Muscle layer of colon (tissue), 2 donors: Measurements from ENCODE around the gene TMED5.
A peak's percentile ranks its signal among the peaks of the same experiment; 100 is the strongest.
"Not testable (repeated sequence)": the region's sequence is repeated elsewhere in the genome, so short reads cannot be mapped to it uniquely, and the experiment has no call there.

Source experiments
- H3K27ac ChIP-seq: one replicate; pipeline ENCODE4 v1.7.0; 2013; ENCODE audit warnings: low read depth, mild to moderate bottlenecking, low read length, moderate library complexity
- H3K27me3 ChIP-seq, 2 donors: one replicate each; pipeline ENCODE4 v1.7.0; 2013; ENCODE audit warnings: low read length in 2 of 2, mild to moderate bottlenecking in 2 of 2; ENCODE audit not compliant: insufficient read depth in 2 of 2, control insufficient read depth in 1 of 2
- H3K36me3 ChIP-seq: one replicate; pipeline ENCODE4 v1.7.0; 2013; ENCODE audit warnings: mild to moderate bottlenecking, low read length; ENCODE audit not compliant: insufficient read depth
- H3K4me1 ChIP-seq: one replicate; pipeline ENCODE4 v1.7.0; 2013; ENCODE audit warnings: mild to moderate bottlenecking, low read length; ENCODE audit not compliant: insufficient read depth
- H3K4me3 ChIP-seq, 2 donors: one replicate each; pipeline ENCODE4 v1.7.0; 2013; ENCODE audit warnings: low read length in 2 of 2, low read depth in 1 of 2, mild to moderate bottlenecking in 1 of 2, moderate library complexity in 1 of 2
- H3K9ac ChIP-seq: one replicate; pipeline ENCODE4 v1.7.0; 2013; ENCODE audit warnings: low read length
- H3K9me3 ChIP-seq: one replicate; pipeline ENCODE4 v1.7.0; 2013; ENCODE audit warnings: mild to moderate bottlenecking, low read length
- donor health status: abdominal sarcoma.
- donor health status: Adenocarcinoma of cecum.

The TMED5 gene

GRCh38 chr1:93199150-93199549 lies 18.9 kb upstream of the TMED5 start:
- no peak overlapping the region for H3K9ac ChIP-seq

GRCh38 chr1:93196591-93196990 lies 16.4 kb upstream of the TMED5 start:
- Histone ChIP-seq H3K36me3 (no peaks in the 10 kb centered on the region), H3K27me3 (no peaks in the 10 kb centered on the region), H3K4me3 (no peak overlapping the region), H3K9ac (no peak overlapping the region), H3K9me3 (no peaks in the 10 kb centered on the region), H3K4me1 (no peaks in the 10 kb centered on the region), H3K27ac (no peak overlapping the region)

More at GRCh38 chr1:93199150-93199549, 18.9 kb upstream of the TMED5 start:
- Histone ChIP-seq H3K27ac (no peak overlapping the region), H3K27me3 (no peaks in the 10 kb centered on the region), H3K4me3 (no peak overlapping the region), H3K9me3 (no peaks in the 10 kb centered on the region), H3K36me3 (no peaks in the 10 kb centered on the region), H3K4me1 (no peaks in the 10 kb centered on the region)

GRCh38 chr1:93194231-93194990 lies 14.2 kb upstream of the TMED5 start:
- no peaks in the 10 kb centered on the region for H3K4me1 ChIP-seq
- H3K27ac ChIP-seq, result no peak overlapping the region
- H3K9ac ChIP-seq, result no peak overlapping the region
- no peaks in the 10 kb centered on the region for H3K36me3 ChIP-seq
- H3K9me3 ChIP-seq, result no peaks in the 10 kb centered on the region
- no peaks in the 10 kb centered on the region for H3K27me3 ChIP-seq
- H3K4me3 ChIP-seq, result no peak overlapping the region

GRCh38 chr1:93190432-93190831 lies 10.2 kb upstream of the TMED5 start:
- Histone ChIP-seq H3K27me3 (no peaks in the 10 kb centered on the region), H3K9me3 (no peaks in the 10 kb centered on the region), H3K4me3 (no peak overlapping the region), H3K4me1 (no peaks in the 10 kb centered on the region), H3K9ac (no peak overlapping the region), H3K27ac (no peak overlapping the region), H3K36me3 (no peaks in the 10 kb centered on the region)

GRCh38 chr1:93186667-93187066 lies 6.5 kb upstream of the TMED5 start:
- Histone ChIP-seq H3K9me3 (no peaks in the 10 kb centered on the region), H3K4me1 (no peaks in the 10 kb centered on the region), H3K36me3 (no peaks in the 10 kb centered on the region), H3K27me3 (no peaks in the 10 kb centered on the region), H3K9ac (no peak overlapping the region), H3K27ac (no peak overlapping the region), H3K4me3 (no peak overlapping the region)

GRCh38 chr1:93180723-93181613 lies 755 bp upstream of the TMED5 start, which contains the start of gene CCDC18:
Gene CCDC18, plus strand, starts transcription at chr1:93180724. Its CDS starts 2,638 bp downstream, at chr1:93183362.
- Histone ChIP-seq H3K27ac (peak within 1 kb of the TSS; percentile 95), H3K36me3 (no peaks in the 10 kb centered on the region), H3K4me3 (peak within 1 kb of the TSS; percentile 99 to 100), H3K4me1 (peaks cover 15% of the 10 kb centered on the region), H3K27me3 (no peaks in the 10 kb centered on the region), H3K9me3 (no peaks in the 10 kb centered on the region), H3K9ac (peak within 1 kb of the TSS; percentile 97)

GRCh38 chr1:93178418-93178817 lies 1.8 kb downstream of the TMED5 start:
- Histone ChIP-seq H3K36me3 (no peaks in the 10 kb centered on the region), H3K4me3 (peak overlapping the region in 1 of 2 donors; percentile 99), H3K27me3 (no peaks in the 10 kb centered on the region), H3K4me1 (peaks cover 15% of the 10 kb centered on the region), H3K9me3 (no peaks in the 10 kb centered on the region), H3K27ac (no peak overlapping the region), H3K9ac (no peak overlapping the region)

- Histone ChIP-seq H3K9ac (no peak overlapping the region), H3K27ac (no peak overlapping the region), H3K9me3 (no peaks in the 10 kb centered on the region), H3K27me3 (no peaks in the 10 kb centered on the region), H3K4me3 (peak overlapping the region in 1 of 2 donors; percentile 99), H3K4me1 (peaks cover 15% of the 10 kb centered on the region), H3K36me3 (no peaks in the 10 kb centered on the region)
These were observed 2.2 kb downstream of the TMED5 start for GRCh38 chr1:93177991-93178390.

GRCh38 chr1:93174638-93175037 lies 5.6 kb downstream of the TMED5 start:
- not testable (repeated sequence) for H3K4me3 ChIP-seq, H3K9me3 ChIP-seq, H3K9ac ChIP-seq, H3K27ac ChIP-seq, H3K27me3 ChIP-seq, H3K36me3 ChIP-seq
- H3K4me1 ChIP-seq, result peaks cover 14% of the 10 kb centered on the region

GRCh38 chr1:93172778-93173177 lies 7.4 kb downstream of the TMED5 start:
- Histone ChIP-seq H3K4me3 (no peak overlapping the region), H3K4me1 (peaks cover 5% of the 10 kb centered on the region), H3K27me3 (no peaks in the 10 kb centered on the region), H3K9me3 (no peaks in the 10 kb centered on the region), H3K9ac (no peak overlapping the region), H3K36me3 (no peaks in the 10 kb centered on the region), H3K27ac (no peak overlapping the region)

- H3K4me3 ChIP-seq, result no peak overlapping the region
- H3K9ac ChIP-seq, result no peak overlapping the region
- H3K36me3 ChIP-seq, result no peaks in the 10 kb centered on the region
- peaks cover 5% of the 10 kb centered on the region for H3K4me1 ChIP-seq
- H3K27me3 ChIP-seq, result no peaks in the 10 kb centered on the region
- H3K27ac ChIP-seq, result no peak overlapping the region
- no peaks in the 10 kb centered on the region for H3K9me3 ChIP-seq
These were observed 8.6 kb downstream of the TMED5 start for GRCh38 chr1:93171549-93172034.
